ENCODE measurements around the gene NIM1K.
A peak's percentile ranks its signal among the peaks of the same experiment; 100 is the strongest.

The NIM1K gene

GRCh38 chr5:43192558-43193180 is 644 bp downstream of the NIM1K start:
- peaks cover 1% of the 10 kb centered on the region for H3K79me1 ChIP-seq (ENCODE audit: low read depth, low read length)
- H3K9ac ChIP-seq (ENCODE audit: low read depth, low read length, poor library complexity) = peak overlapping the region; percentile 89
- H3K4me1 ChIP-seq (ENCODE audit: control insufficient read depth in 2 of 2, insufficient read depth in 1 of 2, low read depth in 1 of 2, low read length in 2 of 2) = peaks cover 8 to 23% of the 10 kb centered on the region in 2 donors
- peak overlapping the region; percentile 31 for H3K14ac ChIP-seq (ENCODE audit: low read length)
- H3K27ac ChIP-seq (replicated peaks; ENCODE audit: low read length) = no peak overlapping the region
- no peak overlapping the region for H2BK120ac ChIP-seq (ENCODE audit: low read depth, low read length)
- no peak for DNase-seq (ENCODE audit: low spot score)
- peak overlapping the region; percentile 89 for H2AFZ ChIP-seq (ENCODE audit: low read length)
- H3K4me2 ChIP-seq (ENCODE audit: insufficient read depth, low read length, poor library complexity, severe bottlenecking) = peak overlapping the region; percentile 97
- no peak overlapping the region for H2BK15ac ChIP-seq (ENCODE audit: low read length)
- H4K91ac ChIP-seq (ENCODE audit: low read depth, low read length, poor library complexity) = no peak overlapping the region
- H2BK5ac ChIP-seq (ENCODE audit: low read length) = no peak overlapping the region
- H3K23ac ChIP-seq (ENCODE audit: low read depth, low read length, poor library complexity) = peak overlapping the region; percentile 78
- no peaks in the 10 kb centered on the region for H3K36me3 ChIP-seq (replicated peaks in 1 of 2; ENCODE audit: control insufficient read depth in 2 of 2, insufficient read depth in 2 of 2, low read length in 2 of 2)
- peak overlapping the region; percentile 78 for H3K18ac ChIP-seq (ENCODE audit: low read length)
- no peak overlapping the region for H2BK12ac ChIP-seq (ENCODE audit: low read length)
- H3K4me3 ChIP-seq (ENCODE audit: low read length in 2 of 2) = peak overlapping the region; percentile 52 to 75
- no CpG with 5 or more reads among the region's 49 CpGs for WGBS, 2 donors (ENCODE audit: extremely low coverage in 2 of 2, insufficient read length in 2 of 2, insufficient replicate concordance in 1 of 2)
- no peak overlapping the region for H4K8ac ChIP-seq (ENCODE audit: low read depth, low read length)
- no peaks in the 10 kb centered on the region for H3K9me3 ChIP-seq (replicated peaks in 1 of 2; ENCODE audit: control insufficient read depth in 2 of 2, insufficient read depth in 1 of 2, low read depth in 1 of 2, low read length in 2 of 2)
- peaks cover 5 to 19% (median 11%) of the 10 kb centered on the region in 3 experiments for H3K27me3 ChIP-seq (ENCODE audit: control insufficient read depth in 3 of 3, insufficient read depth in 3 of 3, low read depth in 1 of 3, low read length in 3 of 3)
- no peak overlapping the region for H2AK5ac ChIP-seq (ENCODE audit: low read depth, low read length)
- no peak overlapping the region for H3K4ac ChIP-seq (ENCODE audit: low read length)

- H3K9me3 ChIP-seq (replicated peaks in 1 of 2; ENCODE audit: control insufficient read depth in 2 of 2, insufficient read depth in 1 of 2, low read depth in 1 of 2, low read length in 2 of 2) = no peaks in the 10 kb centered on the region
- H3K27ac ChIP-seq (replicated peaks; ENCODE audit: low read length) = no peak overlapping the region
- H4K8ac ChIP-seq (ENCODE audit: low read depth, low read length) = no peak overlapping the region
- H2BK15ac ChIP-seq (ENCODE audit: low read length) = no peak overlapping the region
- H2BK120ac ChIP-seq (ENCODE audit: low read depth, low read length) = no peak overlapping the region
- no peak overlapping the region for H2BK5ac ChIP-seq (ENCODE audit: low read length)
- no peak overlapping the region for H2BK12ac ChIP-seq (ENCODE audit: low read length)
- DNase-seq (ENCODE audit: low spot score) = peak; percentile 20
- no peaks in the 10 kb centered on the region for H3K36me3 ChIP-seq (replicated peaks in 1 of 2; ENCODE audit: control insufficient read depth in 2 of 2, insufficient read depth in 2 of 2, low read length in 2 of 2)
- H3K18ac ChIP-seq (ENCODE audit: low read length) = no peak overlapping the region
- no peak overlapping the region for H4K91ac ChIP-seq (ENCODE audit: low read depth, low read length, poor library complexity)
- H3K79me1 ChIP-seq (ENCODE audit: low read depth, low read length) = peaks cover 1% of the 10 kb centered on the region
- no peak overlapping the region for H3K9ac ChIP-seq (ENCODE audit: low read depth, low read length, poor library complexity)
- H3K4me2 ChIP-seq (ENCODE audit: insufficient read depth, low read length, poor library complexity, severe bottlenecking) = peak overlapping the region; percentile 97
- H3K4me3 ChIP-seq (ENCODE audit: low read length in 2 of 2) = peak overlapping the region in 1 of 2 donors; percentile 52
- H3K27me3 ChIP-seq (ENCODE audit: control insufficient read depth in 3 of 3, insufficient read depth in 3 of 3, low read depth in 1 of 3, low read length in 3 of 3) = peaks cover 5 to 19% (median 11%) of the 10 kb centered on the region in 3 experiments
- no peak overlapping the region for H3K23ac ChIP-seq (ENCODE audit: low read depth, low read length, poor library complexity)
- WGBS, 2 donors (ENCODE audit: extremely low coverage in 2 of 2, insufficient read length in 2 of 2, insufficient replicate concordance in 1 of 2) = no CpG with 5 or more reads among the region's 12 CpGs
- no peak overlapping the region for H3K4ac ChIP-seq (ENCODE audit: low read length)
- H2AK5ac ChIP-seq (ENCODE audit: low read depth, low read length) = no peak overlapping the region
- no peak overlapping the region for H3K14ac ChIP-seq (ENCODE audit: low read length)
- peak overlapping the region; percentile 89 for H2AFZ ChIP-seq (ENCODE audit: low read length)
- peaks cover 8 to 23% of the 10 kb centered on the region in 2 donors for H3K4me1 ChIP-seq (ENCODE audit: control insufficient read depth in 2 of 2, insufficient read depth in 1 of 2, low read depth in 1 of 2, low read length in 2 of 2)
Measured at GRCh38 chr5:43193181-43193893, 1.3 kb downstream of the NIM1K start.

- Histone ChIP-seq H3K4me3 (ENCODE audit: low read length in 2 of 2) (peak overlapping the region; percentile 39 to 52), H4K8ac (ENCODE audit: low read depth, low read length) (no peak overlapping the region), H2BK120ac (ENCODE audit: low read depth, low read length) (no peak overlapping the region), H3K18ac (ENCODE audit: low read length) (no peak overlapping the region), H3K14ac (ENCODE audit: low read length) (no peak overlapping the region), H2BK15ac (ENCODE audit: low read length) (no peak overlapping the region), H3K23ac (ENCODE audit: low read depth, low read length, poor library complexity) (no peak overlapping the region), H3K27me3 (ENCODE audit: control insufficient read depth in 3 of 3, insufficient read depth in 3 of 3, low read depth in 1 of 3, low read length in 3 of 3) (peaks cover 5 to 19% (median 11%) of the 10 kb centered on the region in 3 experiments), H2AFZ (ENCODE audit: low read length) (peak overlapping the region; percentile 65), H3K79me1 (ENCODE audit: low read depth, low read length) (peaks cover 1% of the 10 kb centered on the region), H3K4ac (ENCODE audit: low read length) (no peak overlapping the region), H2AK5ac (ENCODE audit: low read depth, low read length) (no peak overlapping the region), H2BK12ac (ENCODE audit: low read length) (no peak overlapping the region), H3K9me3 (replicated peaks in 1 of 2; ENCODE audit: control insufficient read depth in 2 of 2, insufficient read depth in 1 of 2, low read depth in 1 of 2, low read length in 2 of 2) (no peaks in the 10 kb centered on the region), H4K91ac (ENCODE audit: low read depth, low read length, poor library complexity) (no peak overlapping the region), H3K4me1 (ENCODE audit: control insufficient read depth in 2 of 2, insufficient read depth in 1 of 2, low read depth in 1 of 2, low read length in 2 of 2) (peaks cover 8 to 23% of the 10 kb centered on the region in 2 donors), H3K9ac (ENCODE audit: low read depth, low read length, poor library complexity) (no peak overlapping the region), H3K36me3 (replicated peaks in 1 of 2; ENCODE audit: control insufficient read depth in 2 of 2, insufficient read depth in 2 of 2, low read length in 2 of 2) (no peaks in the 10 kb centered on the region), H2BK5ac (ENCODE audit: low read length) (no peak overlapping the region), H3K27ac (replicated peaks; ENCODE audit: low read length) (no peak overlapping the region), H3K4me2 (ENCODE audit: insufficient read depth, low read length, poor library complexity, severe bottlenecking) (peak overlapping the region; percentile 97)
- WGBS, 2 donors (ENCODE audit: extremely low coverage in 2 of 2, insufficient read length in 2 of 2, insufficient replicate concordance in 1 of 2) = no CpG with 5 or more reads among the region's 6 CpGs
- no peak for DNase-seq (ENCODE audit: low spot score)
Measured at GRCh38 chr5:43193894-43194265, 1.9 kb downstream of the NIM1K start.

GRCh38 chr5:43195670-43196265 is 3.7 kb downstream of the NIM1K start:
- H3K4me3 ChIP-seq (ENCODE audit: low read length in 2 of 2) = no peak overlapping the region
- no peak for DNase-seq (ENCODE audit: low spot score)
- no peak overlapping the region for H3K4me2 ChIP-seq (ENCODE audit: insufficient read depth, low read length, poor library complexity, severe bottlenecking)
- no peak overlapping the region for H3K23ac ChIP-seq (ENCODE audit: low read depth, low read length, poor library complexity)
- H2AFZ ChIP-seq (ENCODE audit: low read length) = no peak overlapping the region
- H3K9me3 ChIP-seq (replicated peaks in 1 of 2; ENCODE audit: control insufficient read depth in 2 of 2, insufficient read depth in 1 of 2, low read depth in 1 of 2, low read length in 2 of 2) = no peaks in the 10 kb centered on the region
- no peak overlapping the region for H2BK15ac ChIP-seq (ENCODE audit: low read length)
- no peaks in the 10 kb centered on the region for H3K36me3 ChIP-seq (replicated peaks in 1 of 2; ENCODE audit: control insufficient read depth in 2 of 2, insufficient read depth in 2 of 2, low read length in 2 of 2)
- H3K27ac ChIP-seq (replicated peaks; ENCODE audit: low read length) = no peak overlapping the region
- no peak overlapping the region for H3K4ac ChIP-seq (ENCODE audit: low read length)
- H2AK5ac ChIP-seq (ENCODE audit: low read depth, low read length) = no peak overlapping the region
- H3K14ac ChIP-seq (ENCODE audit: low read length) = no peak overlapping the region
- H3K4me1 ChIP-seq (ENCODE audit: control insufficient read depth in 2 of 2, insufficient read depth in 1 of 2, low read depth in 1 of 2, low read length in 2 of 2) = peaks cover 8 to 23% of the 10 kb centered on the region in 2 donors
- H2BK12ac ChIP-seq (ENCODE audit: low read length) = no peak overlapping the region
- WGBS, 2 donors (ENCODE audit: extremely low coverage in 2 of 2, insufficient read length in 2 of 2, insufficient replicate concordance in 1 of 2) = no CpG with 5 or more reads among the region's 7 CpGs
- no peak overlapping the region for H2BK5ac ChIP-seq (ENCODE audit: low read length)
- H2BK120ac ChIP-seq (ENCODE audit: low read depth, low read length) = no peak overlapping the region
- no peak overlapping the region for H3K18ac ChIP-seq (ENCODE audit: low read length)
- no peak overlapping the region for H4K8ac ChIP-seq (ENCODE audit: low read depth, low read length)
- H3K27me3 ChIP-seq (ENCODE audit: control insufficient read depth in 3 of 3, insufficient read depth in 3 of 3, low read depth in 1 of 3, low read length in 3 of 3) = peaks cover 5 to 19% (median 6%) of the 10 kb centered on the region in 3 experiments
- H3K79me1 ChIP-seq (ENCODE audit: low read depth, low read length) = peaks cover 1% of the 10 kb centered on the region
- H4K91ac ChIP-seq (ENCODE audit: low read depth, low read length, poor library complexity) = no peak overlapping the region
- H3K9ac ChIP-seq (ENCODE audit: low read depth, low read length, poor library complexity) = no peak overlapping the region
